Activated CD8-positive, alpha-beta memory T cell treated with anti-CD3 and anti-CD28 coated beads, Interleukin-2, amount 50 U/mL, for 4 hours (primary cell): ENCODE results near the gene GIPC2.

Source experiments
- DNase-seq: peaks from one replicate; pipeline ENCODE4 v3.0.0-alpha.2; 2020

Gene GIPC2

DNA sequence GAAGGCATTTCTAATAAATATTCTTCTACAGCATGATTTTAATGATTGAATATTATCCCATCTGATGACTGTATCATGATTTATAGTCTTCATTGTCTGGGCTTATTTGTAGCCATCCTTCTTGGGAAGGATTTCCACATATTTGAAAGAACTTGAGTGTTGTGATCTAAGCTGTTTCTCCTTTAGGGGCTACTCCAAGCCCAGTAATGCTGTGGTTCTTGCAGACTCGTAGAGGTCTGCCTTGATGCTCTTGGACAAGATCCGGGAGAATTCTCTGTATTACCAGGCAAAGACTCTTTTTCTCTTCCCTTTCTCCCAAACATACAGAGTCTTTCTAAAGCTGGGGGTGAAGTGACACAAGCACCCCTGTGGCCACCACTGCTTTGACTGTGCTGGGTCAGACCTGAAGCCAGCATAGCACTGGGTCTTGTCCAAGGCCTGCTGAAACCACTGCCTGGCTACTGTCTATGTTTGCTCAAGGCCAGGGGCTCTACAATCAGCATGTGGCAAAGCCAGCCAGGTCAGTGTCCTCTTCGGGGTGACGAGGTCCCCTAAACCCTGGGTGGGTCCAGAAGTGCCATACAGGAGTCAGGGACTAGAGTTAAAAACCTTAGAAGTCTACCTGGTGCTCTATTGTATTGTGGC, 107.4 kb downstream of the GIPC2 start:
- no peak for DNase-seq

DNA sequence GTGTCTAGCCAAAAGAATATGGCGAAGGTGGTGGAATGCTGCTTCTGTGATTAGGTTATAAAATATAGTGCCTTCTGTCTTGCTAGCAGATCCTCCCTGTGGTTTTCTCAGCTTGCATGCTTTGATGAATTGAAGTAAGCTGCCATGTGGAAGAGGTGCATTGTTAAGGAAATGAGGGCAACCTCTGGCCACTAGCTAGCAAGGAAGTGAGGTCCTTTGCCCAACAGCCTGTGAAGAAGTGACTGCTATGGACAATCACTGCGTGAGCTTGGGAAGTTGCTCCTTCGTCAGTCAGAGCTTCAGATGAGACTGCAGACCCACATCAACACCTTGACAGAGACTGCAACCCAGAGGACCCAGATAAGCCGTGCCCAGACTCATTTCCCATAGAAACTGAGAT, 109.4 kb downstream of the GIPC2 start:
- no peak for DNase-seq

DNA sequence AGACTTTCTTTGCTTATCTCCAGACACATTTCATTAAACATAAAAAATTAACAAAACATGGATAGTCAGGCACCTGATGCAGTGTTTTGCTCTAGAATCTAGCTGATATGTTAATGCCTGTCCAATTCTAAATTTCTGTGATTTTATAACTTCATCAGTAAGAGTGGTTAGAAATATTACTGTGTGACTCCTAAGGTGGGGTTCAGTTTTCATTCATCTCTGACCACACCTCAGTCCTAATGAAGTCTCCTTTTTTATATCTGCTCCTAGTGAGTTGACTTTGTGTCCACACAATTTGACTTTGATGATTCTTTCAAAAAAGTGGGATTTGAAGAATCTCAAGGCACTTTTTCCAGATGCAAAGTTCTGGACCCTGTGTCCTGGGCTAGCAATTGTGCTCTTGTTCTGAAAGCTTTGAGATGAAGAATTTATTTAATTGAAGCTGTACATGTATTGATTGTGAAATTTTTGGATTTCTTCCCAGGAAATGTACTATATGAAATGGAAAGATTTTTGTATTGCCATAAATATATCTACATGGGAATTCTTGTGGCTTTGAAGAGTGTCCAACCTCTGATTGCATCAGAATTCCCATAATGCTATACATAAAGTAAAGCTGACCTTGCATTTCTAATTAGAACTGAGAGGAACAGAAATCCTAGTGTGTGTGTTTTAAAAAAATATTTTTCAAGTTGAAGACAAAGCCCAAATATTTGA, 111.2 kb downstream of the GIPC2 start:
- no peak for DNase-seq

DNA sequence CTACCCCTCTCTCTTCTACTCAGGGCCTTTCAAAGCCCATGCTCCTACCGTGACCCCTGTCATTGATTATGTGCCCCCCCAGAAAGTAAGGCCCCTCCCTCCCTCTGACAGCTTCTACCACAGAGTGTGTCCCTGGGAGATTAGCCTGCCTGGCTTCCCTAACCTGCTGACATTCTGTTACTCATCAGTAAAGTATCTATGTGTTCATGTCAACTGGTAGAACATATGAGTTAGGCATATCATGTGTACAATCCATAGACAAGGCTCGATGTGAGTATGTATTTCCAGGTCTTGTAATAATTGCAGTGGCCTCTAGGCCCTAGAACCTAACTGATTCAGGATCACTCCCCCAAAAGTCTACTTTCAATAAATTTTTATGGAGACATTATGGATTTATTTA, 120.0 kb downstream of the GIPC2 start:
- no peak for DNase-seq

DNA sequence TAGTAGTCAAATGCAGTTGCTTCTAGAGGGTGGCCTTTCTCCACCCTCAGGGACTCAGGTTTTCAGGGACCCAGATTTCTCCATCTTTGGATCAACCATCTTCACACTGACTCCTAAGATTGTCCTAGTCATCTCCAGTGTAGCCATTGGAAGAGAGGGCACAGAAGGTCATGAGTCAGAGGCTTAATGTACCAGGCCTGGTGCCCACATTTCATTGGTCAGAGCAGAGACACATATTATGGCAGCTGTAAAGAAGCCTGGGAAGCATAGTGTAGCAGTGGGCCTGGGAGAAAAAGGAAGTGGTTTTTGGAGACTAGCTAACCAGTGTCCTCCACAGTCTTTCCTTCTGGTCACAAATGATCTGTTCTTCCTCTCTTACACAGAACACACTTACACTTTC, 122.5 kb downstream of the GIPC2 start:
- no peak for DNase-seq

DNA sequence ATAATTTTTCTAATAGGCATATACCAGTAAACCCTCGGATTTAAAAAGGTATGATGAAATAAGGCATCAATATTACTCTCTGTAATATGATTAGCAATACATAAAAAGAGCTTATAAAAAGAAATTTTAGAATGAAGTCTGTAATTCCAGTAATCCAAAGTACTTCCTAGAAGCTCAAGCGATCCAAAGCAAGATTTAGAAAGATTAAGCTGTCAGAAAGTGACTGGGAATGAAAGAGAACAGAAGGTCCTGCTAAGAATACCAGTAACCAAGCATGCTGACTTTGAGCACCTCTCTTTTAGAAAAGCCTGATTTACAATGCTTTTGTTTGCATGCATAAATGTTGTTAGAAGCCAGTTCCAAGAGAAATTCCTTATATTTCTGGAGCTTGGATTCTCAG, 125.1 kb downstream of the GIPC2 start:
- DNase-seq = no peak

DNA sequence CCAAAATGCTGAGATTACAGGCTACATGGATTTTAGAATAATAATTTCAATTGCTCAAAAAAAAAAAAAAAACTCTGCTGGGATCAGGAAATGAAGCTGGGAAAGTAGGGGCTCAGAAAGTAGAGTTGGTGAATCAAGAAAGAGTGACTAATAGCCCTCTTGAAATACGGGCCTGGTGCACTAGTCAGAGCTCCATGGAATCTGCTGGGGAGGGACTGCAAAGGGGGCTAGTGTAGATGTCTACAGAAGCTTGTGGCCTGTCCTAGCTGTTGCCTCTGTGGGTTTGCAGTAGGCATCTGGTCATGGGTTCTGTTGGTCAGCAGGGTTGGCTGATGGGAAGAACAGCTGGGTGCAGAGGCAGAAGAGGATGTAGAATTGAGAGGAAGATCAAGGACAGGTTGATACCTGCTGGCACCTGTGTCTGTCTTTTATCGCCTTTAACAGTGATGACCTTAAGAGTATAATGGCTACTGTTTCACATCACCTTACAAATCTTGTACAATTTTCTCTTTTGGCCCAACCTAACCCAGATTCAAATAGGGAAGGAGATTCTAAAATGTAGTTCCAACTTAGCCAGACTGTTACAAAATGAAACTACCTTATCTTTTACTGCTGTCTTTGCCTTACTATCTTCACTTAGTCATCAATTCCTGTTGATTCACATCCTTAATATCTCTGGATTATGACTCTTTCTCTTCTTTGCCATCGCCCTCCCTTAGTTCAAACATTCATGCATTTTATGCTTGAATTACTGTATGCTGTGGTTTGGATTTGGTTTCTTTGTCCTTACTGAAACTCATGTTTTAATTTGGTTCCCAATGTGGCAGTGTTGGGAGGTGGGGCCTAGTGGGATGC, 126.2 kb downstream of the GIPC2 start:
- DNase-seq = no peak

DNA sequence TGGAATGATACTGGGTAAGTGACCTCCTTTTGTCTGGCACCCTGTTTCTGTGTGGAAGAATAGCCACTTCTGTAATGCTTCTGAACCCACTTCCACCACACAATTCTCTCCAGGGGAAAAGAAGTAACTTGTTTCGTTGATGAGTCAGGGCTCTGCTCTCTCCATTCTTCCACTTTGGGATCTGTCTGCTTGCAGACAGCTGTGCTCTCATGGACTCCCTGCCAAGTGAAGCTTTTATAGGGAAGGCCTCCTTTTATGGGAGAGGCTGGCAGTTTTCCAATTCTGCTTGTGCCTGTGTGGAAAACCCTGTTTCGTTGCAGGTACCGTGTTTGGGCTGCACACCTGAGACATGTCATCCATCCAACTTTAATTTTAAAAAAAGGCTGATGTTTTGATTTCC, 130.7 kb downstream of the GIPC2 start:
- DNase-seq = no peak

DNA sequence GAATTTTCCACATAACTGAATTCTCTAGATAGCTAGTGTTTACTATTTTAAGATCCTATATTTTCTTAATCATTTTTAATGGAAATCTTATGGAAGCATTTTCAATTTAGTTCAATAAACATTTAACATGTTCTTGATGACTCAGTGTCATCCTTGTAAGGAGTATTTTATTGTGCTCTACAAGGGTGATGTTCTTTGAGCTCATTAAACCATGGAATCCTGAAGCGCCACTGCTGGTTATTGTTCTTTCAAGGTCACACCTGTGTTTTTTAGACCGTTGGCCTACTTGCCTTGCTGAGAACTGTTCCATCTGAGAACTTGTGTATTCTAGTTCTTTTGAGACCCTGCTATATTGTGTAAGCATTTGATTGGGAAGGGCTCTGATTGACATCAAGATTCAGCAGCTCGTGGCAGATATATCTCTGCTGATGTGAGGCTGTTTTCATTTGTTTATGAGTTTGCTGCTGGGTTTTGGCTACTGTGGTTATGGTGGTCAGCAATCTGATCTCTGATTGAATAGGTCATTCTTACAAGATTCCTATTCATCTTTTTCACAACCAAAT, 132.0 kb downstream of the GIPC2 start:
- DNase-seq = no peak

DNA sequence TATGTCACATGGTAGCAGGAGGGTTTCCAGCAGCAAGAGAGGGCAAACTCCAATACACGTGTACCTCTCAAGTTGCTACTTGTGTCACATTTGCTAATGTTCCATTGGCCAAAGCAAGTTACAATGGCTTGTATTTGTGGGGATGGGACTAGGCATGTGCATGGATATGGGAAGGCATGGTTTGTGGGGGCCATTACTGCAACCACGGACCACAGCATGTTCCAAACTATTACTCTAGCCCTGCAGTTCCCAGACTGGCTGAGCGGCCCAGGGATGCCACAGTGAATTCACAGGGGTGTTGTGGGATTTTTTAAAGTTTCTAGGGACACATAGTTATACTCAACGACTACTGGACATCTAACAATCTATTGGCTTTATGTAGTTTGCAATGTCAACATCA, 133.1 kb downstream of the GIPC2 start:
- DNase-seq = no peak

DNA sequence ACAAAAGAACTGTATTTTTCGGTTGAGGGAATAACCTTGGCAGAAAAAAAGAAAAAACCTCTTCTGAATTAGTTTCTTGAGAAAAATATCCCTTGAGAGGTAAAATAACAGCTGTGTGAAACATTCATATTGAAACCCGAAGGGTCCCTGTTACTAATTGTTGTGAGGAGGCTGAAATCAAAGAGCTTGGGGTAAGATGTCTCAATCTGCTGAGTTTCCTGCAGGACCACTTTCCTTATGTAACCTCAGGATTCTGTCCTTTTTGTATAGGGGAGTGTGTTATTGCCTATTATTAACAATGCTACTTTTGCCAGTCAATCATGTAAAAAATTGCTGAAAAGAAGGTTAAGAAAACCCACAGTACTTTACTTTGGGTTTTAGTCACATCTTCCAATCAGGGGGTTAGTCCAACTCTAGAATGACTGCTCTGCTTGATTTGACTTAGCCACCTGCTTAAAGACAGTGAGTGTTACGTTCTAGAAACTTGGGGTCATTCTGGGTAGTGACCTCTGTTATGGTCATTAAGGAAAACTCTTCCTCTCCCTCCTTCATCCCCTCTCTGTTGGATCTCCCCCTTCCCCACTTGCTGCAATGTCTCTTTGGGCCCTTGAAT, 138.8 kb downstream of the GIPC2 start:
- DNase-seq = no peak
